Suppressor macrophage treated with lipopolysaccharide for 4 hours (primary cell): ENCODE data around the gene RNF150.
"Not testable (repeated sequence)": the region's sequence is repeated elsewhere in the genome, so short reads cannot be mapped to it uniquely, and the experiment has no call there.

Source experiments
- DNase-seq: peaks from one replicate; pipeline ENCODE4 v3.0.0-alpha.2; 2020

The RNF150 gene

DNA sequence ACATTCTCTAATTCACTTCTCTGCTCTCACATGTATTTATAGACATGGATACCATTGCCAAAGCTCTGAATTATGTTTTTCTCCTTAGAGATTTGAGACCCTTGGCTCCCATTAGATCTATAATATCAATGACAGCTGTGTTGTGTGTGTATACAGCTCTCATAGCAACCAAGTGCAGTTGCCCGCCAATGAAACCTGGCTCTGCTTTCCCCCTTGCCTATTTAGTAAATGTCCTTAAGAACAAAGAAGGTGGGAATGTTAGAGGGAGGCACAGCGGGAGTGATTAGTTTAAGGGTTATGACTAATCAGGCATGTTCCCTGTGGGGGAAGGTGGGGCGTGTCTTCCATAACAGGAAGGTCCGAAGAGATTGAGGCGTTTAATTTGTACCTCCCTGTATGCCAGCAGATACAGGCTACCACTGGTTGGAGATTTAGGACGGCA lies 276.6 kb downstream of the RNF150 start:
- DNase-seq: no peak

DNA sequence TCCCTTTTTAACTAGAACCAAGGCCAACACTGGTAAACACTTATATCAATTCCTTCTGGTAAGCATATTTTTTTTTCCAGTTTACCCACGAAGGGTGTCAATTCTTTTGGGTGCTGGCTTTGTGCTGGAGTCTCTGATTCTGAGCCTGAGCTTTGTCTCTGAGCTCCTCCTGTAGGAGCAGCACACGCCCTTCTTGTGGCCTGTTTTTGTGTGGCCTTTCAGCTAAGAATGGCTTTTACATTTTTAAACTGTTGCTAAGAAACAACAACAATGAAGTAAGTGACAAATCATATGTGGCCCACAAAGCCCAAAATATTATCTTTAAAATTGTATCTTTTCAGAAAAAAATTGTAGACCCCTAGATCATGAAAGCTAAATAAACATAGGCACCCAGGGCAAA lies 279.1 kb downstream of the RNF150 start:
- DNase-seq: no peak

DNA sequence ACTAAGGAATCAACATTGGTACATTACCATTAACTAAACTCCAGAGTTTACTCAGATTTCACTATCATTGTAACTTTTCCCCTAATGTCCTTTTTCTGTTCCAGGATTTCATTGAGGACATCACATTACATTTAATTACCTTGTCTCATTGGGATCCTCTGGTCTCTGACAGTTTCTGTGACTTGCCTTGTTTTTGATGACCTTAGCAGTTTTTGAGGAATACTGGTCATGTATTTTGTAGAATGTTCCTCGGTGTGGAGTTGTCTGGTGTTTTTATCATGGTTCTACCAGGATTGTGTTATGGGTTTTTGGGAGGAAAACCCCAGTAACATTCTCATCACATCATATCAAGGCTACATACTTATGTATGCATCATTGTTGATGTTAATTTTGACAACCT lies 281.5 kb downstream of the RNF150 start:
- no peak for DNase-seq

DNA sequence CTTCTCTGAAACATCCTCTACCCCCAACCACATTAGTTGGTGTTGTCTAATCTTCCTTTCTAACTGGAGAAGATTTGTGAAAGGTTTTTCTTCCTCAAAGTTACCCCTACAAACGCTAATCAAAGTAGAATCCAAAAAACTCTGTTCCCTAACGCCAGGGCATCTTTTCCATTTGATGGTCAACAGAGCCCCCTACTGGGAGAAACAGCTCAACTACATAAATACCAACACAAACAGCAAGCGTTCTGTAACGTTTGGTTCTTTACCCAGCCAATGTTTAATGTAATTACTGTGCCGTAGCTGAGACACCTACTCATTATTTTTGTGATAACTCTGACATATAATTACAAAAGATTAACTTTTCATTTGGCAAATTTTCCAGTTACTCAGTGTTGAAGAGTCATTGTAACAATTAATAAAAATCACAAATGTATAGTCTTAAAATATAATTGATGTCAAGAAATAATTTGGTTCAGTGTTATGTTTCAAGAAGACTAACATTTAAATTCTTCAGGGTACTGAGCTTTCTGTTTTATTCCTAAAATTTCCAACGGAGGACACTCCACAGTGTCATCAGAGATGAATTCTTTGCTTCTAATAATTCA lies 282.1 kb downstream of the RNF150 start:
- peak; percentile 85 for DNase-seq

DNA sequence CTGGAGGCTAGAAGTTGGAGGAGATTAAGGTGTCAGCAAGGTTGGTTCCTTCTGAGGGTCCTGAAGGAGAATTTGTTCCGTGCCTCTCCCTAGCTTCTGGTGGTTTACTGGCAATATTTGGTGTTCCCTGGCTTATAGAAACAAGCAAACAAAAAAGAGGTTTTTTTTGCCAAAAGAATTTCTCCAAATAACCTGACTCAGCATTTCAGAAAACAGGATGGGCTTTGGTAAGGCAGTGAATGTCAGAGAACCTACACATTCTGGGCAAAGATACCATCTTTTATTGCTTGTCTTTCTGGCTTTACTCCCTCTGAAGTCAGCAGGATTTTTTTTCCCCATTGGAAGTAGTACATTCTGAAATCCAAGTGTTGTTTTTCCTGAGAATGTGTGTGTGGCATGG lies 283.7 kb downstream of the RNF150 start:
- no peak for DNase-seq

DNA sequence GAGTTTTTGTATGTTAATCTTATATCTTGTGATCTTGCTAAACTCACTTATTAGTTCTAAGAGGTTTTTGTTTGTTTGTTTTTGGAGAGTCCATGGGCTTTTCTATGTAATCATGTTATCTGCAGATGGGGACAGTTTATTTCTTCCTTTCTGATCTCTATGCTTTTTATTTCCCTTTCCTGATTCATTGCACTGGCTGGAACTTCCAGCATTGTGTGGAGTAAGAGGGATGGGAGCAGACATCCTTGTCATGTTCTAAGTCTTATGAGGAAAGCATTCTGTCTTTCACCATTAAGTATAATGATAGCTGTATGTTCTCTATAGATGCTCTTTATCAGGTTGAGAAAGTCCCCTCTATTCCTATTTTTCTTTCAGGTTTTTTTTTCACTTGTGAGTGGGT lies 286.5 kb downstream of the RNF150 start:
- no peak for DNase-seq

DNA sequence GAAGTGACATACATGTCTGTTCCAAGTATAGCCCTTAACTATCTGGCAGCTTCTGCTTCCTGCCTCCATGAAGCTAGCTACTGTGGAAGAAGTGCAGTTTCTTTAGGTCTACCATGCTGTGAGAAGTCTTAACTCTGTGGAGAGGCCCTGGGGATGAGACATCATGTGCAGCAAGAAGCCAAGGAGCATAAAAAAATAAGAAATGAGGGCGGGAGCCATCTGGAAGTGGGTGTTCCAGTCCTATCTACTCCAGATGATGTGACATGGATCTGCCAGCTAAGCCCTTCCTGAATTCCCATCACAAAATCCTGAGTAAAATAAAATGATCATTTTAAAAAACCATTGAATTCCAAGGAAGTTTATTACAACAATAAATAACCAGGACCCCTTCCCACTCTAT lies 289.2 kb downstream of the RNF150 start:
- no peak for DNase-seq

DNA sequence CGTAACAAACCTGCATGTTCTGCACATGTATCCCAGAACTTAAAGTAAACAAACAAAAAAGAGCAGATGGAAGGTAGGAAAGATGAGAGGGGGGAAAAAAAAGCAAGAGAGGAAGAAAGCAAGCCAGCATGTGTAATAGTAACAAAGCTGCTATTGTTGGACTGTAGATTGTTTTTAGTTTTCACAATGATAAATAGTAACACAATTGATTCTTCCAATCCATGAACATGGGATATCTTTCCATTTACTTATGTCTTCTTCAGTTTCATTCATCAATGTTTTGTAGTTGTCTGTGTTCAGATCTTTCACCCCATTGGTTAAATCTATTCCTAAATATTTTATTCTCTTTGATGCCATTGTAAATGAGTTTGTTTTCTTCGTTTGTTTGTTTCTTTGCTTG lies 292.1 kb downstream of the RNF150 start:
- DNase-seq: no peak

DNA sequence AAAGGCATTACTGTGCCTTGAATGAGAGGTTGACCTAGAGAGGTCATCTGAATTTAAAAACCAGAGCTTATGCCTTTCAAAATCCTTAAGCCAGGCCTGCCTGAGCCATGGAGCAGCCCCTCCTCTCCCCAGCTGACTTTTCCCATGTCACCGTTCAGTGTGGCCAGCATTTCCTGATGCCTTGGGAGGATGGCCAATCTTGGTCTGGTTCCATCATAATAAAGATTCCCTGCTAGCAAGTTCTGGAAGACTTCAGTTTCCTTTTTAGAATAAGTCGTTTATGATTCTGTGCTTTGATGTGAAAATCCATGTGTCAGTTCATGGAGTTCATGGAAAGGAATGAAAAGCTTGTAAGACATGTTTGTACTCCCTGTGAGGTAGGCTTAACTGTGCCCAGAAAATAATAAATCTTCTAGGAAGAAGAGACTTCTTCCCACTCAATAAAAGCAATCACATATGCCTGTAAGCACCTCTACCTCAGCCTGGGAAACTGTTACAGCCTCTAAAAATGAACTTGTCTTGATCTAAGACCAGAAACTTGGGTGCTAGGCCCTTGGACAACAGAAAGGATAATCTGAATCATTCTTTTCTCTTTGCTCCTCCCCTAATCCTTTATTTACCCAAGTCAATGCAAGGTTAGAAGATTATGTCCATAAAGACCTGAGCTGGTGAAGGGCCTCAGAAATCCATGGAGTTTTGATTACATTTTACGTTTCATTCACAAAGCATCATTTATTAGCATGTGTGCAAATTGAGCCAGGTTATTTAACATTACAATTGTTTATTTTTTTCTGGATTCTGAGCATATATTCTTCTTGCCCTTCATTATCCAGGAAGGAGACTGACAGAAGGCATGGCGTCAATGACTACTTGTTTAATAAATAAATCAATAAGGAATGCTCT lies 293.1 kb downstream of the RNF150 start:
- no peak for DNase-seq

DNA sequence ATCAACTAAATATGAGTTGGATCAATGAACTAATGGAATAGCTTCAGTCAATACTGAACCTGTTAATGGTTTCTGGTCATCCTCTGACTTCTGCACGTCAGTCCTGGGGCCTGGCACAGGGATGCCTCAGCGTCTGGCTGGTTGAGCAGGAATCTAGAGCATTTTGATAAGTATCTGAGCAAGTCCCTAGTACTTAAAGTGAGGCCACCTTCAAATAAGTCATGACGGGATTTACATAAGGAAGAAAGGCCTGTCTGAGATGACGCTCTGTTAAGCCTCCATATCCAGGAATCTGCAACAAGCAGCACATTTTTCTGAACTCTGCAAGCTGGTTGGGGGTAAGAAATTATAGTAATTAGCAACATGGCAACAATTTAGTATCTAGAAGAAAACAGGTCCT lies 293.9 kb downstream of the RNF150 start:
- no peak for DNase-seq

DNA sequence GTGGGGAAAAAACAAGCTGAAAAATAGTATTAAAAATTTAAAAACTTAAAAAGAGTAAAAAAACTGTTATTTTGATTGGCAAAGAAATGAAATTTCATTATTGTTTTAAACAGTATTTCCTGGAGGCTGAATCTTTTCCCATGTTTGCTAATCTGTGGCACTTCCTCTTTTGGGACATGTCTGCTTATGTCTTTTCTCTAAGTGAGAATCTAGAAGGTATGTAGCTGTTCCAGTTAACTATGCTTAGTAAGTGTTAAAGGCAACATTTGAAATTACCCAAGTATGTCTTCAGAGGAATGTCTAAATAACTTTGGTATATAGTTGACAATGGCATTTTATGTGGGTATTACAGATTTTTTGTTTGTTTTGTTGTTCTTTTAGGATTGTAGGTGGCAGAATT lies 295.5 kb downstream of the RNF150 start:
- DNase-seq: peak; percentile 71

DNA sequence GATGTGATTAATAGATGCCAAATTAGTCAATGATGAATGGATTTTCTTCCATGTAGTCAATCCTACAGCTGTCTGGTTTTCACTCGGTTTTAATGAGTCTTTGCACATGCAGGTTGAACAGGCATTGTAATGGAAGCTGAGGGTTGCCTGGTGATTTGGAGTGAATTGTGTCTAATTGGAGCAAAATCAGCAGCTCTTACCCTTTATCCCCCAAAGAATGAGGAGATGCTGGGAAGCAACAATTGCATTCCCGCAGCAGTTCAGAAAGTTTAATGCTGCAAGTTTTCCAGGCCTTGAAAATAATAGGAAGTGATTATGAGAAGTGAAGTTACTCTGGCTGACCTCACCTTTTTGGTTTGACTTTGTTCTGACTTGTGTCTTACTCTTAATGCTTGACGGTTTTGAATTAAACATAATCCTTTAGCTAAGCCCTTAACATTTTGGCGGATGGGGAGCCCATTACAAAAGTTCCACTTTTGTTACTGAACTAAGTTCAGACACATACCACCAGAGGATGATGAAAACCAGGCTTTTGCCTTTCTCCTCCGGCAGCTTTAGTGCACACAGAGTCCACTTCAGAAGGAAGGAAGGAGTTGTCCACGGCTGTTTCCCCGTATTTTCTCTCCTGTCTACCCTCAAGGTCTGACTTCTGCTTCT lies 298.3 kb downstream of the RNF150 start:
- DNase-seq: peak; percentile 11

DNA sequence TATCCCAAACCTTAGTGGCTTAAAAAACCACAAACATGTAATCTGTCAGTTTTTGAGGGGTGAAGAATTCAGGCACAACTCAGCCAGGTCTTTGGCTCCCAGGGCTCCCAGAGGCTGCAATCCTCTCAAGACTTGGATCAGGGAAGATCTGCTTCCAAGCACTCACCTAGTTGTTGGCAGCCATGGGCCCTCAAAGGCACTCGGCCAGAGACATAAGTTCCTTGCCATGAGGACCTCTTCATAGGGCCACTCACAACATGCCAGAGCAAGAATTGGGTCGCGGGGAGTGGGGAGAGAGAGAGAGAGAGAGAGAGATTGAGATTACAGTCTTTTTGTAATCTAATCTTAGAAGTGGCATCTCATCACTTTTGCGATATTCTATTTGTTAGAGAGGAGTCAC lies 300.0 kb downstream of the RNF150 start:
- DNase-seq: no peak

DNA sequence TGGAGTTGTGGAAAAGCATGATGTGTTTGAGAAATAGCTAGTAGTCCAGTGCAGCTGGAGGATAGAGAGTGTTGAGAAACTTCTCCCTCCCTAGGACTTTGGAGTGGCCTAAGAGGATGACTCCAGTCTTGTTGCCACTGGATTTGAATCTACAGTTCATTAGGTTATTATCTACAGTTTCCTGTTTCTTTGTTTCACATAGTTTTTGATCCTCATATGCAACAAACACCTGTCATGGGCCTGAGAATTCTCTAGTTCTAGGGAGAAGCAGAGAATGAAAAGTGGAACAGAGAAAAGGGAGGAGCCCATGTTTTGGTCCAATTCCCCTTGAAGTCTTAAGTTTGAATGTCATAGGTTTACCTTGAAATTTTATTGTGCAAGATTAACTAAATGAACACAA lies 303.4 kb downstream of the RNF150 start:
- DNase-seq: peak; percentile 37

DNA sequence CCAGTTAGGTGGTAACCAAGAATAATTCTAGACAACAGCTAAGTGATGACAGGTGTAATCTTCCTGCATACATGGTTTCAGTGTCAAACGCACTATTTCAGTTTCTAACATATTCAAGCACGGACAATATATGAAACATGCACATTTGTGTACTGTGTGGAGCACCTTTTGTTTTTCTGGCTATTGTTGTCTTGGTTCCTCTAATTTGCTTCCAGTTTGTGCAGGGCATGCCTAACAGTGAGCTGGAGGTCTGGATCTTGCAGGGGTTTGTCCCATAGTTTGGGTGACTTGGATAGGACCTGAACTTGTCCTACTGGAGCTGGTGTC lies 306.6 kb downstream of the RNF150 start:
- no peak for DNase-seq

DNA sequence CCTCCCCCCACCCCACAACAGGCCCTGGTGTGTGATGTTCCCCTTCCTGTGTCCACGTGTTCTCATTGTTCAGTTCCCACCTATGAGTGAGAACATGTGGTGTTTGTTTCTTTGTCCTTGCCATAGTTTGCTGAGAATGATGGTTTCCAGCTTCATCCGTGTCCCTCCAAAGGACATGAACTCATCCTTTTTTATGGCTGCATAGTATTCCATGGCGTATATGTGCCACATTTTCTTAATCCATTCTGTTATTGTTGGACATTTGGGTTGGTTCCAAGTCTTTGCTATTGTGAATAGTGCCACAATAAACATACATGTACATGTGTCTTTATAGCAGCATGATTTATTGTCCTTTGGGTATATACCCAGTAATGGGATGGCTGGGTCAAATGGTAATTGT lies 312.7 kb downstream of the RNF150 start:
- not testable (repeated sequence) for DNase-seq

DNA sequence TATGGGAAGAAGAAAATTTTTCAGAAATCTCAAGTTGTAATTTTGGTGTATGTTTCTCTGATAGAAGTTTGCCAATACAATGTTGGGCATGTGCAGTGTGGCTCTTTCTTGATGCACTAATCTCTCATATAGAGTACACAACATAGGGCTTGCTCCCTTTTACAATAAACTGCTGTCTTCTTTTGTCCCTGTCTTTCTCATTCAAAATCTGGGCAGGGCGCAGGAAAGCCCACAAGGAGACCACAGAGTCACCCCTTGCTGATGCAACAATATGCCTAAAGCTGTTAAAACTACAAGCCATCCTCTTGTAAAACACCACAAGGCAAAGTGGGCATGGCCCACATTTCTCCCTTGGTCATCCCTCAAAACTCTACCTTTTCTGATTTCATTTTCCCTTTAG lies 313.7 kb downstream of the RNF150 start:
- DNase-seq: no peak

DNA sequence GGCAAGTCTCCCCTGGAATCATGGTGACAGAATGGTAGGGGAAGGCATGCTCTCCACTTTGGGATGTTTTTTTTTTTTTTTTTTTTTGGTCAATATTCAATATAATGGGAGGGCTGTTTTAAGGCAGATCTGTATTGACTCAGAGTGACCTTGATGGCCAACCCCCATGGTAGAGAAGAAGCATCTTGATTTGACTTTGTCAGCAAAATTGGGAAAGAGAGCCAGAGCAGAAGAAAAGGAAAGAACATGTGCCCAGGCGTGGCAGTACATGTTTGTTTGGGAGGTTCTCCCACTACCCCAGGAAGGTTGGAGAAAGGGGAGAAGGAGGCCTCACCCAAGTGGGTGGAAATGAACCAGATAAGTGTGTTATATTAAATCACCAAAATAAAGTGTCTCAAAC lies 314.8 kb downstream of the RNF150 start:
- no peak for DNase-seq

DNA sequence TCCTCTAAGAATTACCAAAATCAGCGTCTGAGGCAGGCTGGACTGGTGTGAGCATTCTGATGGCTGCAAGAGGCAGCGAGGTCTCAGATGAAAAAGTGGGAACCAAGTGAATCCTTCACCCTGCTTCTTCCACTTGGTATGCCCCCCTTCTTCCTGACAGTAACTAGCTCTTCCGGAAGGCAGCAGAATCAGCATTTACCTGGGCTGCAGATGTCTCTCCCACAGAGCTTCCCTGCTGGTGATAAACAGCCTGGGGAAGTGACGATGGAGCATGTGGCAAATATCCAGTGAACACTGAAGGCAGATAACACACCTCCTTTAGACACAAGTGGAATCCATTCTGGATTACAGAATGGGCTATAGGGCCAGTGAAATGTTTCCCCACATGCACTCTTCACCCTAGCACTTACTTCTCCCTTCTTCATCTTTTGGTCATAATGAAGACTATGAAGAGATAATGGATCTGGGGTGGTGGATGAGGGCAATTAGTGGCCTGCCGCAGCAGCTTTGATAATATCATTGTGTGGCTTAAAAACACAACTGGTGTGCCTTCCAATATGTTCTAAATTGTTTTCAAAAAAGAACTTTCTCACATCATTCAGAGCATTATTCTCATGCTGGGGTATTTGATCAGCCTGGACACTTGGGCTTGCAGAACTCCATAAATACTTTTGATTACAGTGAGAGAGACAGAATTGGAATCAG lies 316.3 kb downstream of the RNF150 start:
- no peak for DNase-seq

DNA sequence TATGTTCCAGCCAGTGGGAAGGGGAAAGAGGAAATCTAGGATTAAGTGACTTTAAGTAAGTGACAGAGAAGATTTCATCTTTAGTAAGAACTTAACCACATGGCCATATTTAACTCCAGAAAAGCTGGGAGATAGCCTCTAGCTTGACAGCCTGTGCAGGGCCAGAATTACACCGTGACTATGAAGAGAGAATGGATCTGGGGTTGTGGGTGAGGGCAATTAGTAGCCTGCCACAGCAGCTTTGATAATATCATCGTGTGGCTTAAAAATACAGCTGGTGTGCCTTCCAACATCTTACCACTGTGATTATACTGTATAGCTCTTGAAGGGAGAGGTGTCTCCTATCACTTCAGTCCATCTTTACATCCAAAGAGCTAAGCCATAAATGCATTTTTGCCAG lies 319.5 kb downstream of the RNF150 start:
- DNase-seq: no peak

DNA sequence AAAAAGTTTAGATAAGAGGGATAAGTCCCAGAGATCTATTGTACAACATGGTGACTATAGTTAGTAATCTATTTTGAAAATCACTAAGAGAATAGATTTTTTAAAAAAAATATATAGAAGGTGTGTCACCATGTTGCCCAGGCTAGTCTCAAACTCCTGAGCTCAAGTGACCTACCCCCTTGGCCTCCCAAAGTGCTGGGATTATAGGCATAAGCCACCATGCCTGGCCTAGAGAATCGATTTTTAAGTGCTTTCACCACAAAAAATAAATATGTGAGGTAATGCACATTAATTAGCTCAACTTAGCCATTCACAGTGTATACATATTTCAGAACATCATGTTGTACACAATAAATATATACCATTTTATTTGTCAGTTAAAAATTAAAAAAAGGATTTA lies 320.4 kb downstream of the RNF150 start:
- no peak for DNase-seq

DNA sequence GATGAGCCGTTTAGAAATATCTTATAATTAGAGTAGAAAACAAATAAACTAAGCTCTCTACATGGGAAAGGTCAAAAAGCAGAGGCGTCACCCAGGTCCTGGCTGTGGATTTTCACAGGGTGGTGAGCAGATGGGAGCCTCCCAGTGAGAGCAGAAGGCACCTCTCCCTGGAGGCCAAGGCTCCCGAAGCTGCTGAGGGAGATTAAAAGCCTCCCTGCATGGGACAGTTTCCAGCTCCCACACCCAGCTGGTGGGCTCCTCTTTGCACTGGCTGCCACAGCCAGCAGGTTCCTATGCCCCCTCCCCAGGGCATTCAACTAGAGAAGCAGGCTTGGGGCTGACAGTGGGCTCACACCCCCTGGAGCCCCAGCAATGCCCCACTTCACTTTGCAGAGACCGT lies 321.8 kb downstream of the RNF150 start:
- no peak for DNase-seq

DNA sequence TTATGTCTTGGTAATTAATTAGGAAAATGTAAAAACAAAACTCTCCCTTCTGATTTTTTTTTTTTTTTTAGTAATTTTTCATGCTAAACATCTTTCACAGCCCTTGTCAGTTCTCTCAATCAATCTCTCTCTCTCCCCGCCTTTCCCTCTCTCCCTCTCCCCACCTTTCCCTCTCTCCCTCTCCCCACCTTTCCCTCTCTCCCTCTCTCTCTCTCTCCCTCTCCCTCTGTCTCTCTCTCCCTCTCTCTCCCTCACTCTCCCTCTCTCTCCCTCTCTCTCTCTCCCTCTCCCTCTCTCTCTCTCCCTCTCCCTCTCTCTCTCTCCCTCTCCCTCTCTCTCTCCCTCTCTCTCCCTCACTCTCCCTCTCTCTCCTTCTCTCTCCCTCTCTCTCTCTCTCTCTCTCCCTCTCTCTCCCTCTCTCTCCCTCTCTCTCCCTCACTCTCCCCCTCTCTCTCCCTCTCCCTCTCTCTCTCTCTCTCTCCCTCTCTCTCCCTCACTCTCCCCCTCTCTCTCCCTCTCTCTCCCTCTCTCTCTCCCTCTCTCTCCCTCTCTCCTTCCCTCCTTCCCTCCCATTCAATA lies 322.6 kb downstream of the RNF150 start:
- DNase-seq: not testable (repeated sequence)
